ENCODE data around the gene RBM33.
"Not testable (repeated sequence)": the region's sequence is repeated elsewhere in the genome, so short reads cannot be mapped to it uniquely, and the experiment has no call there.

The RBM33 gene

GRCh38 chr7:155688237-155688636 is 43.8 kb downstream of the RBM33 start:
- not testable (repeated sequence) for DNase-seq (ENCODE audit: low read depth, low spot score)

GRCh38 chr7:155690655-155691054 is 46.2 kb downstream of the RBM33 start:
- not testable (repeated sequence) for DNase-seq (ENCODE audit: low read depth, low spot score)

GRCh38 chr7:155692317-155692716 is 47.9 kb downstream of the RBM33 start:
- no peak for DNase-seq (ENCODE audit: low read depth, low spot score)

GRCh38 chr7:155693826-155694225 is 49.4 kb downstream of the RBM33 start:
- DNase-seq (ENCODE audit: low read depth, low spot score) = no peak

GRCh38 chr7:155694851-155695250 is 50.4 kb downstream of the RBM33 start:
- DNase-seq (ENCODE audit: low read depth, low spot score) = no peak

- no peak for DNase-seq (ENCODE audit: low read depth, low spot score)
Observed at GRCh38 chr7:155696747-155697146, 52.3 kb downstream of the RBM33 start.

- no peak for DNase-seq (ENCODE audit: low read depth, low spot score)
Observed at GRCh38 chr7:155698633-155699032, 54.2 kb downstream of the RBM33 start.

- no peak for DNase-seq (ENCODE audit: low read depth, low spot score)
Observed at GRCh38 chr7:155699180-155699579, 54.7 kb downstream of the RBM33 start.

- no peak for DNase-seq (ENCODE audit: low read depth, low spot score)
Observed at GRCh38 chr7:155700847-155701246, 56.4 kb downstream of the RBM33 start.

GRCh38 chr7:155701972-155702544 is 57.6 kb downstream of the RBM33 start:
- DNase-seq (ENCODE audit: low read depth, low spot score) = no peak

GRCh38 chr7:155702616-155703015 is 58.2 kb downstream of the RBM33 start:
- no peak for DNase-seq (ENCODE audit: low read depth, low spot score)

GRCh38 chr7:155705623-155706360 is 61.3 kb downstream of the RBM33 start:
- DNase-seq (ENCODE audit: low read depth, low spot score) = no peak

- DNase-seq (ENCODE audit: low read depth, low spot score) = no peak
Observed at GRCh38 chr7:155706376-155706775, 61.9 kb downstream of the RBM33 start.

- DNase-seq (ENCODE audit: low read depth, low spot score) = no peak
Observed at GRCh38 chr7:155709453-155709852, 65.0 kb downstream of the RBM33 start.

- no peak for DNase-seq (ENCODE audit: low read depth, low spot score)
Observed at GRCh38 chr7:155710031-155710430, 65.6 kb downstream of the RBM33 start.

GRCh38 chr7:155710530-155710929 is 66.1 kb downstream of the RBM33 start:
- DNase-seq (ENCODE audit: low read depth, low spot score) = no peak

GRCh38 chr7:155711081-155711480 is 66.6 kb downstream of the RBM33 start:
- no peak for DNase-seq (ENCODE audit: low read depth, low spot score)

GRCh38 chr7:155713384-155713783 is 68.9 kb downstream of the RBM33 start:
- DNase-seq (ENCODE audit: low read depth, low spot score) = no peak

GRCh38 chr7:155714702-155715101 is 70.2 kb downstream of the RBM33 start:
- no peak for DNase-seq (ENCODE audit: low read depth, low spot score)

- no peak for DNase-seq (ENCODE audit: low read depth, low spot score)
Observed at GRCh38 chr7:155715111-155715805, 70.8 kb downstream of the RBM33 start.

GRCh38 chr7:155717010-155717744 is 72.7 kb downstream of the RBM33 start:
- DNase-seq (ENCODE audit: low read depth, low spot score) = no peak

GRCh38 chr7:155721056-155721455 is 76.6 kb downstream of the RBM33 start:
- DNase-seq (ENCODE audit: low read depth, low spot score) = no peak

Data from activated CD4-positive, CD25-positive, alpha-beta regulatory T cell treated with anti-CD3 and anti-CD28 coated beads, Interleukin-2, amount 50 U/mL, for 16 hours (primary cell).